Transverse colon (tissue), 3 donors: ENCODE measurements around the gene PDE4D.

Experiments used
- CTCF ChIP-seq, 5 experiments: fragments of 200-600 bp in 3 of 5; fragments of 450-650 bp in 2 of 5; sonication (generic) in 3 of 5; IDR thresholded peaks; 1 replicate in 2 of 5; 2 replicates in 3 of 5; pipeline ENCODE4 v1.5.1; 2016 to 2017; ENCODE audit warnings: antibody characterized with exemption in 5 of 5, inconsistent platforms in 3 of 5, mild to moderate bottlenecking in 2 of 5, moderate library complexity in 1 of 5
- POLR2A ChIP-seq: fragments of 450-650 bp; IDR thresholded peaks from one replicate; pipeline ENCODE4 v1.6.1; 2016; ENCODE audit warnings: antibody characterized with exemption, mild to moderate bottlenecking, moderate library complexity

GRCh38 chr5:59547731-59548130 lies 345.8 kb downstream of the PDE4D start:
- TF ChIP-seq POLR2A (no peak), CTCF (IDR thresholded peaks at IDR 0.05) (no peak)
